ENCODE results near the gene SFT2D3. TPM values are rescaled to one million over a fixed set of nuclear protein-coding genes. Genes with fewer than 3 reads are reported as not detected.

Gene SFT2D3
- polyA plus RNA-seq, 1 donor from 2014 or later: not detected

DNA sequence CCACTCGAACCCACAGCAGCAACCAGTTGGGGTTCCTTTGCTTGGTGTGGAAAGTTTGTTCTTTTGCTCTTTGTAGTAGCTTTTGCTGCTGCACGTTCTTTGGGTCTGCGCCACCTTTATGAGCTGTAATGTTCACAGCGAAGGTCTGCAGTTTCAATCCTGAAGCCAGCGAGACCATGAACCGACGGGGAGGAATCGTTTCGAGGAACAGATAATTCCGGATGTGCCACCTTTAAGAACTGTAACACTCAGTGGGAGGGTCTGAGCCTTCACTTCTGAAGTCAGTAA is 41.1 kb upstream of the SFT2D3 start:
- no peak overlapping the region for H3K27ac Mint-ChIP-seq
- peaks cover 2% of the 10 kb centered on the region for H3K36me3 Mint-ChIP-seq
- H3K27me3 Mint-ChIP-seq: peaks cover 31% of the 10 kb centered on the region
- H3K9me3 Mint-ChIP-seq: peaks cover 0 to 4% (median 0%) of the 10 kb centered on the region in 3 donors
- peaks cover 0 to 7% (median 0%) of the 10 kb centered on the region in 3 donors for H3K4me1 Mint-ChIP-seq
- no peak overlapping the region for H3K4me3 Mint-ChIP-seq

DNA sequence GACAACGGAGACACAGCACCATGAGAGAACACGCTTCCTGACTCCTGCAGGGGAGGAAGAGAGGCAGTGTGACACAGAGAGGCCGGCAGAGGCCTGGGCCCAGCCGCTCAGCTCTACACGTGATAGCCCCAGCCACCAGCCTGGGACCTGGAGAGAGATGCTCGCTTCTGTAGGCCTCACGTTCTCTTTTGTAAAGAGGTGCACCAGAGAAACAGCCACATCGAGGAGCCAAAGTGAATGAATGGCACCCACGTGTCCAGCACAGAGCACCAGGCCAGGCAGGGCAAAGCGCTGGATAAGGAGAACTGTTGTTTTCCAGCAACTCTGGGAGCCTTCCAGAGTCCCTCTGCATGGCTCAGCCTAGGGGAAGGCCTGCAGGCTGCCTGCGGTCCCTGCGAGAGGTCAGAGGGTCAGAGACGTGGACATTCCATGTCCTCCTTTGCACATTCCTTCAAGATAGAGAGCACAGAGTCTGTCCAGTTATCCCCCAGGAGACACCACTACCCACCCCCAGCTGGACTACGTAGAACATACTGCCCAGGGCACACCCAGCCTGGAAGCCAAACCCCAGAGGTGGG is 40.1 kb upstream of the SFT2D3 start:
- peaks cover 0 to 4% (median 0%) of the 10 kb centered on the region in 3 donors for H3K9me3 Mint-ChIP-seq
- H3K4me1 Mint-ChIP-seq: peaks cover 0 to 7% (median 0%) of the 10 kb centered on the region in 3 donors
- no peak overlapping the region for H3K27ac Mint-ChIP-seq
- no peak overlapping the region for H3K4me3 Mint-ChIP-seq
- H3K36me3 Mint-ChIP-seq: peaks cover 2% of the 10 kb centered on the region
- H3K27me3 Mint-ChIP-seq: peaks cover 37% of the 10 kb centered on the region

DNA sequence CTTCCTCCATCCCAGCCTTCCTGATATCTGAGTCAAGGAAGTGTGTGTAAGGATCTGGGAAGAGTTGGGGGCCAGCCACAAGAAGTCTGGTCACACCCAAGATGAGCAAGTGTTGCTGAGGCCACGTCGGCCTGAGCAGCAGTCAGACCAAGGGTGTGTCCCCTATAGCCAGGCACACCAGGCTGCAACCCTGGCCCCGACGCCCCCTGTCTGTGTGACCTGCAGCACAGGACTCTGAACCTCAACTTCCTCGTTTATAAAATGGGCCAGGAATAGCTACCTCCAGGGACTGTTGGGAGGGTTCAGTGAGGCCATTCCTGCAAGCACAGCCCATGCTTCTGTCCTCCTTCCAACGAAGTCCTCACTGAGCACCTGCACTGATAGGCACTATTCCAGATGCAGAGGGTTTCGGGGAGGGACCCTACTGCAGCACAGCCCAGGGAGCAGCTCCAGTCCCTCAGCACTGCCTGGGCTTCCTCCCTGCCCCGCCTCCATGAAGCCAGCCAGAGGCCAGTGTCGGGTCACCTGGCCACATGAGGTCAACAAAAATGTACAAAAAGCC is 39.3 kb upstream of the SFT2D3 start:
- H3K27me3 Mint-ChIP-seq: peaks cover 39% of the 10 kb centered on the region
- H3K36me3 Mint-ChIP-seq: peaks cover 2% of the 10 kb centered on the region
- H3K27ac Mint-ChIP-seq: no peak overlapping the region
- H3K4me3 Mint-ChIP-seq: no peak overlapping the region
- peaks cover 0 to 7% (median 0%) of the 10 kb centered on the region in 3 donors for H3K4me1 Mint-ChIP-seq
- peaks cover 0 to 4% (median 0%) of the 10 kb centered on the region in 3 donors for H3K9me3 Mint-ChIP-seq

DNA sequence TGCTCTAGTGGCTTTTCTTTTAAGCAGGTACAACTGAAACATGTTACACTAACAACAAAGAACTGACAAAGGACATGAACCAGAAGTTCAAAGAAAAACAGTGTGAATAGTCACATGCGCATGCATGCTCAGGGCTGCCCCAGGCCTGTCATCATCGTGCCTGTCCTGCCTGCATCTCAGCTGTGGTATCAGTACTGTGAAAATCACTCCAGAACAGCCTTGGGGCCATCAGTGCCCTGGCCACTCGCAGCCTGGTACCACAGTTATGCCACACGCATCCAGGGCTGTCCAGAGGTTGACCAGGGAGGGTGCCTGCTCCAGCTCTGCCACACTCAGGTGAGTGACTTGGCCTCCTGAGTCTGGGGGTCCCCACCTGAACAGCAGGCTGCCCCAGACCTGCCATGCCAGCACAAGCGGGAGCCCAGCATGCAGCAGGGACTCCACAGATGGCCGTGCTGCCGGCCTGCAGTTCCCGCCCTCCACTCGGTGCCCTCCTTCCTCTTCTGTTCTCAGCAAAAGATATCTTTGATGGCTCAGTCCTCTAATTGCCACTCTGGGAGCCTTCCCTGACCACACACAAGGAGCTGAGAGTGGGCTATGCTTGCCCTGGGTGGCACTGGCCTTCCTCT is 38.2 kb upstream of the SFT2D3 start:
- Mint-ChIP-seq H3K27ac (no peak overlapping the region), H3K4me1 (peaks cover 0 to 5% (median 0%) of the 10 kb centered on the region in 3 donors), H3K36me3 (peaks cover 2% of the 10 kb centered on the region), H3K4me3 (no peak overlapping the region), H3K27me3 (peaks cover 43% of the 10 kb centered on the region), H3K9me3 (peaks cover 0 to 4% (median 0%) of the 10 kb centered on the region in 3 donors)

DNA sequence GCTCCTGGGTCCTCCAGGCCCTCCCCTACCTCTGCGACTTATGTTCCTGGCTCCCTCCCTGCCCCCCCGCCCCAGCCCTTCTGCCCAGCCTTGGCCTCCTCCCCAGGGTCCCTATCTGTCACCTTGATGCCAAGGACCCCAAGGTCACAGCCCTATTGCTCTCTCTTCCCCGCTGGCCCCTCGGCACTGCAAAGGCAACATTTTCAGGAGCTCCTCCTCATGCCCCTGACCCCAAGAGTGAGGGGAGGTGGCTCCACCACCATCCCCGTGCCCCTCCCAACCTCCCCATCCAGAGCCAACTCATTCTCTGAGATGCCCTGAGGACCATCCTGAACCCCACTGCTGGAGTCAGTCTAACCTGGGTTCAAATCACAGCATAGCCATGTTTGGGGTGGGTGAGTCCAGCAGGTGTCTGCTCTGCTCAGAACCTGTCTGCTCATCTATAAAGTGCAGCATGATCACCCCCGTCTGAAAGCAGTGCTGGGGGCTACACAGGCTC is 37.7 kb upstream of the SFT2D3 start:
- peaks cover 2% of the 10 kb centered on the region for H3K36me3 Mint-ChIP-seq

DNA sequence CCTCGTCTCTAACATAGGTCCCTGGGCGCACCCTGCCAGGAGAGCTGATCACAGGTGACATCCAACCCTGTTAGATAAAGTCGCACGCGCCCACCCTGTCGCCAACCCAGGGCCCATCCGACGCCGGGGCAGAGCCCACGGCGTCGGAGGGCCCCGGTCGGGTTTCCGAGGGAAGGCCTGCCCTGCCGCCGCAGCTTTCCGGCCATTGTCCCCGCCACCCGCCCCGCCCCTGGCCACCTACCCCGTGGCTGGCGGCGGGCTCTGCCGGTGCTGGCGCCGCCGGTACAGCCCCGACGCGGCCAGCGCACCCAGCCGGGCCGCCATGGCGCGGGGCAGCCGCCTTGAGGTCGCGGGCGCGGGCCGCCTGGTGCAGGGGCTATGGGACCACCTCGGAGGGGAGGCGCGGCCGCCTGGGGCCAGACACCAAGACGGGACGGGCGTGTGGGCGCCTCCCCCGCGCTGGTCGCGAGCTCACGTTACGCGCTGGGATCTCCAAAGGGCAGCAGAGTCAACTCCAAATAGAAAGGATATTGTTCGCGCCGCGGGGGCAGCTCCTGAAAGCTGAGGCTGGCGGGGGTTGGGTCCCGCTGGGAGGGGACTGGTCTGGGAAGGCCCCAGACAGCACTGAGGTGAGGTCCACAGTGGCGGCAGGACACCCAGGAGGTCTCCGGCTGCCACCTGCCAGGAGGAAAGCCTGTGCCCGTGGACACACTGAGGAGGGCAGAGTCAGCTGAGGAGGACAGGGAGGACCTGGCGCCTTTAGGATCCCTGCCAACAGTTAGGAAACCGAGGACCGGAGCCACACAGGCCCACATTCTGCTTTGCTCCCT is 37.0 kb upstream of the SFT2D3 start:
- peaks cover 2% of the 10 kb centered on the region for H3K36me3 Mint-ChIP-seq
- peaks cover 0 to 5% (median 0%) of the 10 kb centered on the region in 3 donors for H3K4me1 Mint-ChIP-seq
- H3K4me3 Mint-ChIP-seq: no peak overlapping the region
- peaks cover 0 to 4% (median 0%) of the 10 kb centered on the region in 3 donors for H3K9me3 Mint-ChIP-seq
- H3K27ac Mint-ChIP-seq: no peak overlapping the region
- peaks cover 41% of the 10 kb centered on the region for H3K27me3 Mint-ChIP-seq

More for the DNA sequence above, 37.7 kb upstream of the SFT2D3 start:
- peaks cover 0 to 5% (median 0%) of the 10 kb centered on the region in 3 donors for H3K4me1 Mint-ChIP-seq
- no peak overlapping the region for H3K27ac Mint-ChIP-seq
- peaks cover 42% of the 10 kb centered on the region for H3K27me3 Mint-ChIP-seq
- H3K4me3 Mint-ChIP-seq: no peak overlapping the region
- H3K9me3 Mint-ChIP-seq: peaks cover 0 to 4% (median 0%) of the 10 kb centered on the region in 3 donors

DNA sequence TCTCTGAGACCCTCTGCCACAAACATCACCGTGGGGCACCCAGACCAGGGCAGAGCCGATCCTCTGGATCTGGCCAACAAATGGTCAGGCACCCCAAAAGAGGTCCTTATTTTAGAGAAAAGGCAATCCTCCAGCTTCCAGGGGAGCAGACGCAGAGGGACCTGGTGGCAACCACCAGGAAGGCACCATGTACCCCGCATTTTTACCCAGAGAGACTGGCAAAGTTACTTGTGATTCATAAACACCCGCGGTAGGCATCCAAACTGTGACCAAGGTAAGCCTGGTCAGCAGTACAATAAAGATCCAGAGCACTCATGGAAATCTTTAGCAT is 36.4 kb upstream of the SFT2D3 start:
- peaks cover 44% of the 10 kb centered on the region for H3K27me3 Mint-ChIP-seq
- H3K9me3 Mint-ChIP-seq: peaks cover 0 to 6% (median 2%) of the 10 kb centered on the region in 3 donors
- H3K4me1 Mint-ChIP-seq: peaks cover 0 to 4% (median 0%) of the 10 kb centered on the region in 3 donors
- peak overlapping the region in 1 of 3 donors; percentile 46 for H3K27ac Mint-ChIP-seq
- H3K4me3 Mint-ChIP-seq: no peak overlapping the region
- peaks cover 2% of the 10 kb centered on the region for H3K36me3 Mint-ChIP-seq

DNA sequence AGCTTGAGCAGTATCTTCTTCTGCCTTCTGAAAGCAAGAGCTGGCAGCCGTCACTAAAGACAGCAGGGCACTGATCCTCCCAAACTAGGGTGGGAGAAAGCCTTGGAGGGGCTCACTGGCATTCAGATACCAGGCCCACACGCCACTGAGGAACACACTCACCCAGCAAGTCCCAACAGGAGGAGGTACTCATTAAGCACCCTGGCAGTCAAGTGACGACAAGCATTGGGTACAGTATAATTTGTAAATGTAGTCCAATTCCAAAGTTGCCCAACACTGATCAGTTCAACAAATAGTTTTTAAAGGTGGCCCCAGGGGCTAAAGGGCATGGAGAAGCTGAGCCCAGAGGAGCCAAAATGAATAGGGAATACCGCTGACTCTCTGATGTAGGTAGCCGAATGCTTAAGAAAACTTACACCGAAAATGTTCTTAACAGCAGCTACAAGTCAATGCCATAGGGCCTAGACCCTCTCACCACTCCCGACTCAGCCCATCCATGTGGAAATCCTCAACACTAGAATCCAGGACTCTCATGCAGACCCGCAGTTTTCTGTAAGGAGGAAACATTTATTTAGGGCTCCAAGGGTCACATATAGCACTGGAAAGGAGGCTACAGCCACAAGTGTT is 35.9 kb upstream of the SFT2D3 start:
- H3K4me3 Mint-ChIP-seq: peak overlapping the region in 1 of 4 donors; percentile 2
- peaks cover 41% of the 10 kb centered on the region for H3K27me3 Mint-ChIP-seq
- H3K4me1 Mint-ChIP-seq: peaks cover 0 to 2% (median 0%) of the 10 kb centered on the region in 3 donors
- H3K9me3 Mint-ChIP-seq: peaks cover 0 to 5% (median 2%) of the 10 kb centered on the region in 3 donors
- peak overlapping the region in 1 of 3 donors; percentile 46 for H3K27ac Mint-ChIP-seq
- peaks cover 2% of the 10 kb centered on the region for H3K36me3 Mint-ChIP-seq

DNA sequence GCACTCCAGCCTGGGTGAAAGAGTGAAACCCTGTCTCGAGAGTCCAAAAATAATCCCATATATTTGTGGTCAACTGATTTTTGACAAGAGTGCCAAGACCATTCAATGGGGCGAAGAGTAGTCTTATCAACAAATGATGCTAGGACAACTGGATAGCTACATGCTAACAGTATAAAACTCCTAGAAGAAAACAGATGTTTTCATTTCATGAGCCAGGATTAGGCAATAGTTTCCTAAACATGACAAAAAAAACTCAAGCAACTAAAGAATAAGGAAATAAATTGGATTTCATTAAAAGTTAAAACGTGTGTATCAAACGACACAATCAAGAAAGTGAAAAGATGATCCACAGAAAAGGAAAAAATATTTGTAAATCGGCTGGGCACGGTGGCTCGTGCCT is 32.2 kb upstream of the SFT2D3 start:
- H3K9me3 Mint-ChIP-seq: peaks cover 0 to 3% (median 2%) of the 10 kb centered on the region in 3 donors
- H3K4me3 Mint-ChIP-seq: no peak overlapping the region
- peaks cover 2% of the 10 kb centered on the region for H3K36me3 Mint-ChIP-seq
- peaks cover 37% of the 10 kb centered on the region for H3K27me3 Mint-ChIP-seq
- no peaks in the 10 kb centered on the region for H3K4me1 Mint-ChIP-seq
- H3K27ac Mint-ChIP-seq: no peak overlapping the region

DNA sequence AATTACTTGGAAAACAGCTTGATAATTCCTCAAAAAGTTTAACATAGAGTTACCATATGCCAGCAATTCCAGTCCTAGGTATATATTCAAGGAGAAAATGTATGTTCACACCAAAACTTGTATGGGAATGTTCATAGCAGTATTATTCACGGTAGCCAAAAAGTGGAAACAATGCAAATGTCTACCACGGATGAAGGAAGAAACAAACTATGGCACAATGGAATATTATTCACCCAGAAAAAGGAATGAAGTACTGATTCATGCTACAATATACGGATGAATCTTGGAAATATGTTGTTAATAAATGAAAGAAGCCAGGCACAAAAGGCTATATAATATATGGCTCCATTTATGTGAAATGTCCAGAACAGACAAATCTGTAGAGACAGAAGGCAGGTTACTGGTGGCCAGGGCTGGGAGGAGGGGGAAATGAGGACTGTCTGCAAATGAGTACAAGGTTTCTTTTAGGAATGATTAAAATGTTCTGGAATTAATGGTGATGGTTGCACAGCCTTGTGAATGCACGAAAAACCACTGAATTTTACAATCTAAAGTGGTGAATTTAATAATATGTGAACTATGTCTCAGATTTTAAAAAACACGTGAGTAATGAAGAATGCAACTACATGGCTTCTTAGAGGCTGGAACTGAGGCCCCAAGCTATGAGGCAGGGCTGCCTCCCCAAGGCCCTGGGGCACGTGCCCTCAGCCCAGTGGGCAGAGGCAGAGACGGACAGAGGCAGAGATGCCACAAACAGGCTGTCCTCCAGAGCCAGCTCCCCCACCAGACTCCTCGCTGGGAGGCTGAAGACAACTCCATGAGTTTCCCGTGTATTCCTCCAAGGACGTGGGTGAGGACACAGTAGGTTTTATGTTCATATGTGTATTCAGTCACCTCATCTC is 31.0 kb upstream of the SFT2D3 start:
- Mint-ChIP-seq H3K27me3 (peaks cover 33% of the 10 kb centered on the region), H3K9me3 (peaks cover 0 to 3% (median 2%) of the 10 kb centered on the region in 3 donors), H3K36me3 (no peaks in the 10 kb centered on the region), H3K27ac (no peak overlapping the region), H3K4me3 (no peak overlapping the region), H3K4me1 (peaks cover 0 to 3% (median 3%) of the 10 kb centered on the region in 3 donors)

DNA sequence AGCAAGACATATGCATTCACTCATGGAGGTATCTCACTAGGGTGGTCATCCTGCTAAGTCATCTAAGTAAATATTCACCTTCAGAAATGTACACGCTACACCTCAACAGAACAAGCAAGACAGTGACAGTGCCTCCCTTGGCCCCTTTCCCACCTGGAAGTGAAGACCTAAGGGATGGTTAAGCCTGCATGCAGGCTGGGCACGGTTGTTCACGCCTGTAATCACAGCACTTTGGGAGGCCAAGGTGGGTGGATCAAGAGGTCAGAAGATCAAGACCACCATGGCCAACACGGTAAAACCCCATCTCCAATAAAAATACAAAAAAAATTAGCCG is 30.4 kb upstream of the SFT2D3 start:
- peaks cover 4 to 7% (median 6%) of the 10 kb centered on the region in 3 donors for H3K4me1 Mint-ChIP-seq
- peaks cover 33% of the 10 kb centered on the region for H3K27me3 Mint-ChIP-seq
- H3K9me3 Mint-ChIP-seq: peaks cover 0 to 3% (median 2%) of the 10 kb centered on the region in 3 donors
- H3K27ac Mint-ChIP-seq: no peak overlapping the region
- peak overlapping the region in 1 of 4 donors; percentile 52 for H3K4me3 Mint-ChIP-seq
- H3K36me3 Mint-ChIP-seq: no peaks in the 10 kb centered on the region

DNA sequence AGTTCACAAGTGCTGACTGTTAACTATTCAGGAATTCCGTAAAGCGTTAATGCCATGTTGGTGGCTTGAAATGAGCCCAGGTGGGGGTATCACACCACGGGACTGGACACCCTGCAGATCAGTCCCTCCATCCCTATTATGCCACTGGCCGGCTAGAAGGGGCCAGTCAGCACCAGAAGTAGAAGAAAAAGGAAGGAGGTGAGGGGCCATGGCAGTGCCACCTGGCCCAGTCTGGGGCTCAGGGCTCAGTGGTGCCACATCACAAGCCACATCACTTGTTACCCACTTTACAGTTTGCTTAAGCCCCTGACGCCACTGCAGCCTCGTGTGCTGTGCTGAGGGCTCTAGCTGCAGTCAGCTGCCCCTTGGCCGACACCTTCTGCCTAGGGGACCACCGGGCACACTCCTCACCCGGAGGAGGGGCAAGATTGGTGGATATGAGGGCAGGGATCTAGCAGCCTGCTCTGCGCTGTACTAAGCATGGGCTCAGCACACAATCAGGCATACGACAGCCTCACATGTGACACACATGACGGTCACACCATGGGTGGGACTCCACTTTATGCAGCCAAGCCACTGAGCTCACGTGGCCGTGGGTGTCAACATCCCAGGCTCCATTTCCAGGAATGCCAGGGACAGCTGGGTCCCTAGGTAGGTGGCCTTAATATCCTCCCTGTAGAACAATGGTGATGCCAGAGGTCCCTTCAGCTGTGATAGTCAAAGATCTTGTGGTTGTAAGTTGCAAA is 29.6 kb upstream of the SFT2D3 start:
- H3K27ac Mint-ChIP-seq: no peak overlapping the region
- H3K36me3 Mint-ChIP-seq: no peaks in the 10 kb centered on the region
- peaks cover 6 to 9% (median 9%) of the 10 kb centered on the region in 3 donors for H3K4me1 Mint-ChIP-seq
- peaks cover 0 to 3% (median 2%) of the 10 kb centered on the region in 3 donors for H3K9me3 Mint-ChIP-seq
- no peak overlapping the region for H3K4me3 Mint-ChIP-seq
- peaks cover 36% of the 10 kb centered on the region for H3K27me3 Mint-ChIP-seq
